SK-N-SH treated with all-trans-retinoic acid at 6 μM for 48 hours (cell line): Measurements from ENCODE around the gene ITPR2.

Source experiments
- ARNTL ChIP-seq: fragments of 450-650 bp; formaldehyde crosslinking; IDR thresholded peaks from 2 replicates; pipeline ENCODE4 v1.5.0; 2020; ENCODE audit warnings: low read depth, mild to moderate bottlenecking, moderate library complexity, borderline replicate concordance
- BACH2 ChIP-seq: fragments of 250-450 bp; sonication (Bioruptor Pico); IDR thresholded peaks from 2 replicates; pipeline ENCODE4 v1.9.0; 2021; ENCODE audit warnings: mild to moderate bottlenecking, borderline replicate concordance
- CREB5 ChIP-seq: fragments of 250-450 bp; sonication (Bioruptor Pico); IDR thresholded peaks from 2 replicates; pipeline ENCODE4 v1.5.1; 2020; ENCODE audit warnings: low read depth, mild to moderate bottlenecking, moderate library complexity
- ESRRG ChIP-seq: fragments of 250-450 bp; sonication (Bioruptor Pico); IDR thresholded peaks from 2 replicates; pipeline ENCODE4 v1.6.1; 2021; ENCODE audit warnings: mild to moderate bottlenecking
- PPARA ChIP-seq: fragments of 250-450 bp; sonication (Bioruptor Pico); IDR thresholded peaks from 2 replicates; pipeline ENCODE4 v1.5.0; 2020; ENCODE audit warnings: mild to moderate bottlenecking, borderline replicate concordance
- RARB ChIP-seq: fragments of 250-450 bp; sonication (Bioruptor Pico); IDR thresholded peaks from 2 replicates; pipeline ENCODE4 v1.8.0; 2021; ENCODE audit warnings: mild to moderate bottlenecking, moderate library complexity
- SNAI2 ChIP-seq: fragments of 250-450 bp; sonication (Bioruptor Pico); IDR thresholded peaks from 2 replicates; pipeline ENCODE4 v1.5.0; 2020; ENCODE audit warnings: mild to moderate bottlenecking, moderate library complexity
- TOX ChIP-seq: fragments of 250-450 bp; sonication (Bioruptor Pico); IDR thresholded peaks from 2 replicates; pipeline ENCODE4 v1.8.0; 2021; ENCODE audit warnings: mild to moderate bottlenecking, moderate library complexity, borderline replicate concordance
- ZFP3 ChIP-seq: fragments of 250-450 bp; sonication (Bioruptor Pico); IDR thresholded peaks from 2 replicates; pipeline ENCODE4 v1.5.0; 2020; ENCODE audit warnings: mild to moderate bottlenecking, moderate library complexity
- ZFP30 ChIP-seq: fragments of 450-650 bp; formaldehyde crosslinking; IDR thresholded peaks from 2 replicates; pipeline ENCODE4 v1.5.0; 2022; ENCODE audit warnings: mild to moderate bottlenecking, moderate library complexity
- ZNF8 ChIP-seq: fragments of 450-650 bp; formaldehyde crosslinking; IDR thresholded peaks from 2 replicates; pipeline ENCODE4 v1.5.0; 2020; ENCODE audit warnings: mild to moderate bottlenecking, moderate library complexity
- TF ChIP-seq, protein P1 (sequence below): fragments of 250-450 bp; sonication (Bioruptor Pico); IDR thresholded peaks from 2 replicates; pipeline ENCODE4 v1.5.1; 2021; ENCODE audit warnings: mild to moderate bottlenecking, moderate library complexity
- TF ChIP-seq, protein P2 (sequence below): fragments of 250-450 bp; sonication (Bioruptor Pico); IDR thresholded peaks from 2 replicates; pipeline ENCODE4 v1.8.0; 2020; ENCODE audit warnings: mild to moderate bottlenecking, moderate library complexity, borderline replicate concordance
- TF ChIP-seq, protein P3 (sequence below): fragments of 250-450 bp; sonication (Bioruptor Pico); IDR thresholded peaks from 2 replicates; pipeline ENCODE4 v1.8.0; 2021; ENCODE audit warnings: low read depth, mild to moderate bottlenecking, moderate library complexity, borderline replicate concordance

DNA sequence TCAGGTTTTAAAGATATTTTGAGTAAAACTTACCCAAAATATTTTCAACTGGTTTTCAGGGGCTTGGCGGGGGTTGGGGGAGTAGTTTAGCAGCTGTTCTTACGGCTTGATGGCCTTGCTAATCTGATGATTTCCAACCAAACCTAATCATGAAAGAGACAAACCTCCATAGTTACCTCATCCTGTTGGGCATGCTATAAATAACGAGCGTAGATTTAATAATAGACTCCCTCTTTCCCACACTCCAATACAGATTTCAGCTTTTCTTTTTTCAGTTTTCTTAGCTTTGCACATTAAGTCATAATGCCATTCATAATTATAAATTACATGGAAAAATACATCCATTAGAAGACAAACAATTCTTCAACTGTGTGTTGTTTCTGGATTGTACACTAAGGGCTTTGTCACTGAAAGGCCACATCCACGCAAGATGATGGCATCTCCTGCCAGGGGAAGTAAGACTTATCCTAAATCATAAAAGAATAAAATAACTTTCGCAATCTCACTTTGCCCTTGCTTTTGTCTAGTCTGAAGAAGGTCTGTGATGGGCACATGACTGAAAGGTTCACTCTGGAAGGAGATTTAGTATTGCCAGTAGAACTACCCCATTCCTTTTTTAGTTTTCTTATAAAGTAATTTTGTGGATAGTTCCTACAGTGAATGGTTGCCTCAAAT, 23.2 kb downstream of the ITPR2 start:
- TF ChIP-seq RARB (no peak), BACH2 (CRISPR knock-in tag) (no peak), CREB5 (CRISPR knock-in tag) (peak; percentile 66), ZNF8 (CRISPR knock-in tag) (no peak), PPARA (CRISPR knock-in tag) (no peak), TOX (CRISPR knock-in tag) (no peak), ZFP30 (CRISPR knock-in tag) (no peak), ESRRG (CRISPR knock-in tag) (no peak), SNAI2 (CRISPR knock-in tag) (no peak), ARNTL (CRISPR knock-in tag) (no peak), ZFP3 (CRISPR knock-in tag) (no peak)
- TF ChIP-seq, protein P1, sequence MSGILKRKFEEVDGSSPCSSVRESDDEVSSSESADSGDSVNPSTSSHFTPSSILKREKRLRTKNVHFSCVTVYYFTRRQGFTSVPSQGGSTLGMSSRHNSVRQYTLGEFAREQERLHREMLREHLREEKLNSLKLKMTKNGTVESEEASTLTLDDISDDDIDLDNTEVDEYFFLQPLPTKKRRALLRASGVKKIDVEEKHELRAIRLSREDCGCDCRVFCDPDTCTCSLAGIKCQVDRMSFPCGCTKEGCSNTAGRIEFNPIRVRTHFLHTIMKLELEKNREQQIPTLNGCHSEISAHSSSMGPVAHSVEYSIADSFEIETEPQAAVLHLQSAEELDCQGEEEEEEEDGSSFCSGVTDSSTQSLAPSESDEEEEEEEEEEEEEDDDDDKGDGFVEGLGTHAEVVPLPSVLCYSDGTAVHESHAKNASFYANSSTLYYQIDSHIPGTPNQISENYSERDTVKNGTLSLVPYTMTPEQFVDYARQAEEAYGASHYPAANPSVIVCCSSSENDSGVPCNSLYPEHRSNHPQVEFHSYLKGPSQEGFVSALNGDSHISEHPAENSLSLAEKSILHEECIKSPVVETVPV (CRISPR knock-in tag), result no peak
- TF ChIP-seq, protein P2, sequence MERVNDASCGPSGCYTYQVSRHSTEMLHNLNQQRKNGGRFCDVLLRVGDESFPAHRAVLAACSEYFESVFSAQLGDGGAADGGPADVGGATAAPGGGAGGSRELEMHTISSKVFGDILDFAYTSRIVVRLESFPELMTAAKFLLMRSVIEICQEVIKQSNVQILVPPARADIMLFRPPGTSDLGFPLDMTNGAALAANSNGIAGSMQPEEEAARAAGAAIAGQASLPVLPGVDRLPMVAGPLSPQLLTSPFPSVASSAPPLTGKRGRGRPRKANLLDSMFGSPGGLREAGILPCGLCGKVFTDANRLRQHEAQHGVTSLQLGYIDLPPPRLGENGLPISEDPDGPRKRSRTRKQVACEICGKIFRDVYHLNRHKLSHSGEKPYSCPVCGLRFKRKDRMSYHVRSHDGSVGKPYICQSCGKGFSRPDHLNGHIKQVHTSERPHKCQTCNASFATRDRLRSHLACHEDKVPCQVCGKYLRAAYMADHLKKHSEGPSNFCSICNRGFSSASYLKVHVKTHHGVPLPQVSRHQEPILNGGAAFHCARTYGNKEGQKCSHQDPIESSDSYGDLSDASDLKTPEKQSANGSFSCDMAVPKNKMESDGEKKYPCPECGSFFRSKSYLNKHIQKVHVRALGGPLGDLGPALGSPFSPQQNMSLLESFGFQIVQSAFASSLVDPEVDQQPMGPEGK (CRISPR knock-in tag), result no peak
- TF ChIP-seq, protein P3, sequence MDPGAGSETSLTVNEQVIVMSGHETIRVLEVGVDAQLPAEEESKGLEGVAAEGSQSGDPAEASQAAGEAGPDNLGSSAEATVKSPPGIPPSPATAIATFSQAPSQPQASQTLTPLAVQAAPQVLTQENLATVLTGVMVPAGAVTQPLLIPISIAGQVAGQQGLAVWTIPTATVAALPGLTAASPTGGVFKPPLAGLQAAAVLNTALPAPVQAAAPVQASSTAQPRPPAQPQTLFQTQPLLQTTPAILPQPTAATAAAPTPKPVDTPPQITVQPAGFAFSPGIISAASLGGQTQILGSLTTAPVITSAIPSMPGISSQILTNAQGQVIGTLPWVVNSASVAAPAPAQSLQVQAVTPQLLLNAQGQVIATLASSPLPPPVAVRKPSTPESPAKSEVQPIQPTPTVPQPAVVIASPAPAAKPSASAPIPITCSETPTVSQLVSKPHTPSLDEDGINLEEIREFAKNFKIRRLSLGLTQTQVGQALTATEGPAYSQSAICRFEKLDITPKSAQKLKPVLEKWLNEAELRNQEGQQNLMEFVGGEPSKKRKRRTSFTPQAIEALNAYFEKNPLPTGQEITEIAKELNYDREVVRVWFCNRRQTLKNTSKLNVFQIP (CRISPR knock-in tag), result no peak
